PC-9 (cell line): ENCODE results near the gene NUDT5.

ENCODE experiments used
- CTCF ChIP-seq: fragments of 200-600 bp; sonication (generic); conservative IDR thresholded peaks from 2 replicates; pipeline ENCODE4 v1.6.1; 2017; ENCODE audit warnings: mixed run types, antibody characterized with exemption, mild to moderate bottlenecking, moderate library complexity
- EZH2 ChIP-seq: fragments of 200-600 bp; sonication (generic); IDR thresholded peaks from 2 replicates; pipeline ENCODE4 v1.8.0; 2017; ENCODE audit warnings: antibody characterized with exemption, low read depth

DNA sequence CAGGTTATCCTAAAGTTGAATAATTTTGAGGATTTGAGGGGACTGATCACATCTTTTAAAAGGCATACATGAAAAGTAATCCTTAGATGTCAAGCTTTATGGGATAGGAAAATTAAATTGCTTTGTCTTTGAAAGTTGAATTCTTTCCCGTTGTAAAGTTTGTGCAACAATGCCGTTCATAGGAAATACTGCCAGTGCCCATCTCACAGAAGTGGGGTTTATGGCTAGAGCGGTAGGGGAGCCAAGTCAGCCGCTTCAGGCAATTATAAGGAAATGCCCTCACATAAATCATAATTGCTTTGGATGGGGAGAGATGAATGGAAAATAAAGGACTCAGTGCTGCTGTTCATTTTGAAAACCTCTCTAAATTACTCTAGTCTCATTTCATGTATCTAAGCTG is 18.4 kb upstream of the NUDT5 start:
- TF ChIP-seq CTCF (no peak), EZH2 (no peak)
